ENCODE results near the gene SUMO2. TPM values are rescaled to one million over a fixed set of nuclear protein-coding genes. Genes with fewer than 3 reads are reported as not detected.

SUMO2 gene
- total and polyA plus RNA-seq, 2 of the 4 experiments (the other 2 are of a cell fraction) = 71.3 to 83.7 TPM

Small RNAs within 50 kb of the gene (microRNA-seq; reads per million reads assigned to microRNA genes)
- gene RF00019 (ENCODE audit: insufficient read depth, insufficient read length) = not detected

Small RNAs within 50 kb of the gene (small RNA-seq; reads per million reads assigned to genes)
- 0 reads per million in 5 experiments for gene RF00019

Other genes with a start within 250 kb of the SUMO2 start
- not detected in 2 replicates for gene OTOP3, start 247.1 kb downstream of the SUMO2 start, total RNA-seq (2012; rRNA removed)
- gene OTOP3, start 247.1 kb downstream of the SUMO2 start, polyA plus RNA-seq (2012; rRNA removed) = not detected in 2 replicates
- 0.18 and 0.56 TPM in 2 replicates for gene HID1, start 210.2 kb downstream of the SUMO2 start, total RNA-seq (2012; rRNA removed)
- gene HID1, start 210.2 kb downstream of the SUMO2 start, polyA plus RNA-seq (2012; rRNA removed) = 1.7 and 2.7 TPM in 2 replicates
- 5.6 and 5.7 TPM in 2 replicates for gene CDR2L, start 195.3 kb downstream of the SUMO2 start, total RNA-seq (2012; rRNA removed)
- gene CDR2L, start 195.3 kb downstream of the SUMO2 start, polyA plus RNA-seq (2012; rRNA removed) = 18.9 and 23.2 TPM in 2 replicates
- gene MRPL58, start 170.3 kb downstream of the SUMO2 start, total RNA-seq (2012; rRNA removed) = 42.5 and 53.9 TPM in 2 replicates
- gene MRPL58, start 170.3 kb downstream of the SUMO2 start, polyA plus RNA-seq (2012; rRNA removed) = 49.0 and 53.0 TPM in 2 replicates
- 365 and 373 TPM in 2 replicates for gene ATP5PD, start 136.0 kb downstream of the SUMO2 start, total RNA-seq (2012; rRNA removed)
- 331 and 425 TPM in 2 replicates for gene ATP5PD, start 136.0 kb downstream of the SUMO2 start, polyA plus RNA-seq (2012; rRNA removed)
- gene KCTD2, start 135.7 kb downstream of the SUMO2 start, total RNA-seq (2012; rRNA removed) = 9.1 and 9.4 TPM in 2 replicates
- gene KCTD2, start 135.7 kb downstream of the SUMO2 start, polyA plus RNA-seq (2012; rRNA removed) = 18.3 and 18.4 TPM in 2 replicates
- 1.1 and 1.8 TPM in 2 replicates for gene SLC16A5, start 95.0 kb downstream of the SUMO2 start, total RNA-seq (2012; rRNA removed)
- 5.9 and 7.1 TPM in 2 replicates for gene SLC16A5, start 95.0 kb downstream of the SUMO2 start, polyA plus RNA-seq (2012; rRNA removed)
- gene ARMC7, start 73.0 kb downstream of the SUMO2 start, total RNA-seq (2012; rRNA removed) = 1.7 and 1.8 TPM in 2 replicates
- 6.9 and 7.3 TPM in 2 replicates for gene ARMC7, start 73.0 kb downstream of the SUMO2 start, polyA plus RNA-seq (2012; rRNA removed)
- gene NT5C, start 51.2 kb downstream of the SUMO2 start, total RNA-seq (2012; rRNA removed) = 23.1 and 24.0 TPM in 2 replicates
- 44.6 and 62.1 TPM in 2 replicates for gene NT5C, start 51.2 kb downstream of the SUMO2 start, polyA plus RNA-seq (2012; rRNA removed)
- 118 and 127 TPM in 2 replicates for gene JPT1, start 28.4 kb downstream of the SUMO2 start, total RNA-seq (2012; rRNA removed)
- 236 and 272 TPM in 2 replicates for gene JPT1, start 28.4 kb downstream of the SUMO2 start, polyA plus RNA-seq (2012; rRNA removed)
- 26.7 and 29.4 TPM in 2 replicates for gene NUP85, start 22.7 kb upstream of the SUMO2 start, total RNA-seq (2012; rRNA removed)
- 54.4 and 59.3 TPM in 2 replicates for gene NUP85, start 22.7 kb upstream of the SUMO2 start, polyA plus RNA-seq (2012; rRNA removed)
- gene GGA3, start 78.6 kb upstream of the SUMO2 start, total RNA-seq (2012; rRNA removed) = 12.8 and 15.1 TPM in 2 replicates
- 35.2 and 37.7 TPM in 2 replicates for gene GGA3, start 78.6 kb upstream of the SUMO2 start, polyA plus RNA-seq (2012; rRNA removed)
- gene MRPS7, start 78.9 kb upstream of the SUMO2 start, total RNA-seq (2012; rRNA removed) = 55.9 and 62.5 TPM in 2 replicates
- gene MRPS7, start 78.9 kb upstream of the SUMO2 start, polyA plus RNA-seq (2012; rRNA removed) = 60.5 and 70.3 TPM in 2 replicates
- 3.3 and 4.1 TPM in 2 replicates for gene MIF4GD, start 88.3 kb upstream of the SUMO2 start, total RNA-seq (2012; rRNA removed)
- 6.9 and 7.7 TPM in 2 replicates for gene MIF4GD, start 88.3 kb upstream of the SUMO2 start, polyA plus RNA-seq (2012; rRNA removed)
- 8.3 and 9.1 TPM in 2 replicates for gene SLC25A19, start 106.5 kb upstream of the SUMO2 start, total RNA-seq (2012; rRNA removed)
- 9.2 and 10.1 TPM in 2 replicates for gene SLC25A19, start 106.5 kb upstream of the SUMO2 start, polyA plus RNA-seq (2012; rRNA removed)
- 45.0 and 49.3 TPM in 2 replicates for gene GRB2, start 222.7 kb upstream of the SUMO2 start, total RNA-seq (2012; rRNA removed)
- gene GRB2, start 222.7 kb upstream of the SUMO2 start, polyA plus RNA-seq (2012; rRNA removed) = 56.9 and 62.1 TPM in 2 replicates

Data from IMR-90 (cell line).